Activated CD8-positive, alpha-beta memory T cell treated with anti-CD3 and anti-CD28 coated beads, Interleukin-2, amount 50 U/mL, for 4 hours (primary cell): ENCODE results near the gene HAUS7.

Experiments
- DNase-seq: peaks from one replicate; pipeline ENCODE4 v3.0.0-alpha.2; 2020

The HAUS7 gene

DNA sequence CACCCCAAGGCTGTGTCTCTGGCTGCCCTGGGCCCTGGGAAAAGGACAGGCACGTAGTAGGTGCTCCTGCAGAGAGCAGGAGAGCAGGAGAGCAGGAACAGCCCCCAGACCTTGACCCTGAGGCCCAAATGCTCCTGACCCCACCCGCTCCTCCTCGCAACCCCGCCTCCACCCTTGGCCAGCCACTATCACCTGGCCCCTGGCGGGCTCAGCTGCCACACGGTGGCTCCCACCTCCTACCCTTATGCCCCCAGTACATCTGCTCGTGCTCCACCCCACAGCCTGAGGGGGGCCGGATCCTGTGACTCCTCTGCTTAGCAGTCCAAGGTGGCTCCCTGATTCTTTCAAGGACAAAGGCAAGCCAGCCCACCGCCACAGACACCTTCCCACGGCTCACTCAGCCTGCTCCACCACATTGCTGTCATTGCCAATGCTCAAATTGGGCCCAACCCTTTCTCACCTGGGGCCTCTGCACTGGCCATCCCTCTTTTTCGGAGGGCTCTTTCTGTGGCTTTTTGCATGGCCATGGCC, 5.4 kb upstream of the HAUS7 start:
- no peak for DNase-seq

GRCh38 chrX:153475271-153475670, 4.9 kb upstream of the HAUS7 start:
- no peak for DNase-seq

GRCh38 chrX:153474718-153475117, 4.3 kb upstream of the HAUS7 start:
- DNase-seq: peak; percentile 61

GRCh38 chrX:153474266-153474665, 3.9 kb upstream of the HAUS7 start:
- DNase-seq: no peak

DNA sequence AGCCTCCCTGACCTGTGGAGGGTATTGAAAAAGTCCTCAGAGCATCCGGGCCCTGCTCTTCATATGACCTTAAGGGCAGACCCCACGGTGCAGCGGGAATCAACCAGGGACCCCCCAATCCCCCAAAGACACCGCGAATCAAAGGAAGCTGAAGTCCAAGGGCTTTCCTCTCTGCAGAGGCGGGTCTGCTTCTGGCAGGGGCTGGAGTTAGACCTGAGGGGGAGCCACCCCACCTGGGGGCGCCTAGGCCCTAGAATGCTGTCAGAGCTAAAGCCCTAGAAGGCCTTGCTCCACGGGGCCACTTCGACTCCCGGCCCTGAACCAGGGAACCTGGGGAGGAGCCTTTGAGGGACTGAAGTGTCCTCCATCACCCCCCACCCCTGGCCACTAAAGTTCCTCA, 2.8 kb upstream of the HAUS7 start:
- DNase-seq: no peak

- DNase-seq: no peak
Measured at GRCh38 chrX:153471663-153472280, 1.4 kb upstream of the HAUS7 start.

GRCh38 chrX:153469811-153470410, 465 bp downstream of the HAUS7 start:
- DNase-seq: no peak

GRCh38 chrX:153468008-153468580, 2.3 kb downstream of the HAUS7 start:
- DNase-seq: no peak

DNA sequence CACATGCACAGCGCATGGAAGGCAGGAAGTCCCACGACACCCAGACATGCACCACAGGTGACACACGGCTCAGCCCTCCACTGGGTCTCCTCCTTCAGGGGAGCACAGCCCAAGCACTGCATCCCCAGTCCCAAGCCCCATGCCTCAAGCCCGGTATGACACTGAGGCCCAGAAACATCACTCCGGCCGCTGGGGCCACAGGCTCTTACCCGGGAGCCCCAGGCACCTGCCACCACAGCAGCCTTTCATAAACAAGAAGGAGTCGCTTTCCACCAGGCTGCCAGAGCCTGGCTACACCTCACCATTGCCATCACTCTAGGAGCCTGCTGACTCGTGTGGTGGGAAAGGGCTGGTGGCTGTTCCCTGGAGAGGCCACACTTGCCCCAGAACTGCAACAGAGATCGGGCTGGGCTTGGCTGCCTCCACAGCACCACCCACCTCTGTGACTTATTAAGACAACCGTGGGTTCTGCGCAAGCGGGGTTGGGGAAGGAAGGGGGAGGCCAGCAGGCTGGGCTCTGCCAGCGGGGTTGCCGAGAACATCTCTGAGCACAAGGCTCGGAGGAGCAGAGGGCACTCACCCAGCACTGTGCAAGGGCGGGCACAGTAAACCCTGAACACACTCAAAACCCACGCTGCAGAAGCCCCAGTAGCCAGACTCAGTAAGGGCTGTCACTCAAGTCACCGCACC, 4.5 kb downstream of the HAUS7 start:
- DNase-seq: no peak

DNA sequence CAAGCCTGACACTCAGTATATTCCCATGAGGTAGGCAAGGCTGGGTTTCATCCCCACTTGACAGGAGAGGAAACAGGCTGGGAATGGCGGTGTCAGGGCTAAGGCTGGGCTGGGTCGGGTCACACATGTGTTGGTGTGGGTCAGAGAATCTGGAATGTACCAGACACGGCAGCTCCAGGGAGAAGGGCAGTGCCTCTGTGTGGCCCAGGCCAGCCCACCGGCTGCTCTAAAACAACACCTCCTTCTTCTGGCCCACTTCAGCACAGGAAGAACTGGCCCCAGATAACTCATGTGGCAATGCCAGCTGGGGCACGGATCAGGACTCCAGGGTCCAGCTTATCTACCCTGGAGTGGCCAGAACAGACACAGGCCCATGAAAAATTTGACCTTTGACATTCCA, 6.3 kb downstream of the HAUS7 start:
- no peak for DNase-seq

GRCh38 chrX:153463556-153463955, 6.8 kb downstream of the HAUS7 start:
- no peak for DNase-seq

GRCh38 chrX:153463031-153463430, 7.3 kb downstream of the HAUS7 start:
- DNase-seq: no peak

DNA sequence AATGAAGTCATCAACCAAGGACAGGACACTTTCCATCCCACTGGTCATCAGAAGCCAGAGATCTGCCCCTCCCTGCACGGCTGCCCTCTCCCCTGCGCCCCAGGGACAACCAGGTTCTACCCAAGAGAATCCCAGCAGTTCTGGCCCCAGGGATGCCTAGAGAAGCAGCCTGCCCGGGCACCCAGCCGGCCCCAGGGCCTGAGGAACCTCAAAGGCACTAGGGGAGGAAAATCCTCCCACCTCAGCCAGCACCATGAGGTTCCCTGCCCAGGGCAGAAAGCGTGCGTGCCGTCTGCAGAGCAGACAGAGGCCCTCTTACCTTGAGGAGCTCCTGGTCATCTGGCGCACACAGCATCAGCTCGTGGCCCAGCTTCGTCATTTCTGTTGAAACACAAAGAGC, 8.1 kb downstream of the HAUS7 start:
- DNase-seq: no peak

DNA sequence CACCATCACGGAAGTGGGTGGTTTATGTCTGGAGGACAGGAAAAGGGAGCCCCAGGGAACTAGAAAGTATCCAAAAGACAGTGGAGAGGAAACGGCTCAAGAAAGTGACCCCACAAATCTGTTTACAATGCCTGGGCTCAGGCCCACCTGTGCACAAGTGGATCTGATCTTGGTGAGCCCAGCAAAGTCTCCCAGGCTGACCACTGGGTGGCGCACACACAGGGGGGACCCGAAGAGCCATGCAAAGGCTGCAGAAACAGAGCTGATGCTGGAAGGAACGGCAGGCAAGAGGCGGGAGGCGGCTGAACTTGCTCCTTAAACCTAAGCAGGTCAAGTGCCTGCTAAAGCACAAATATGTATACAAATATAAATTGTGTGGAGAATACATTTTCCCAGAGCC, 9.6 kb downstream of the HAUS7 start:
- DNase-seq: peak; percentile 57

- DNase-seq: no peak
Measured at GRCh38 chrX:153459986-153460385, 10.4 kb downstream of the HAUS7 start.

GRCh38 chrX:153458476-153458875, 11.9 kb downstream of the HAUS7 start:
- no peak for DNase-seq

- no peak for DNase-seq
Measured at GRCh38 chrX:153457827-153458466, 12.4 kb downstream of the HAUS7 start.

- DNase-seq: no peak
Measured at GRCh38 chrX:153457136-153457825, 13.1 kb downstream of the HAUS7 start.

DNA sequence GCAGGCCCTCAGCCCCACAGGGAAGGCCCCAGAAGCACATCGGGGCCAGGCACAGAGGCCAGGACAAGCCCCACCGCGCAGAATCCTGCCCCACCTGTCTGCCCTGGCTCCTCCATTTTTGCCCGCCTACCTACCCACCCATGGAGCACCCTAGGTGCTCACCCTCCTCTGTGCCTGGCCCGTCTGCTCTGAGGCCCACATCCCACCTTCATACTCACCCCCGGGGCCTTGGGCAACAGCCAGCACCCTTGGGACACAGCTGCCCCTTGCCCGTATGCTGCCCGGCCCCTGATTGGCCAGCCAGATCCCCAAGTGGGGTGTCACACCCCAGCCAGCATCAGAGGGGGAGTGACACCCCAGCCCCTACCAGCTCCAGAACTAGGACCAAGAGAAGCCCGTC, 13.7 kb downstream of the HAUS7 start:
- no peak for DNase-seq

GRCh38 chrX:153456161-153456560, 14.2 kb downstream of the HAUS7 start:
- DNase-seq: no peak

- DNase-seq: no peak
Measured at GRCh38 chrX:153455571-153455970, 14.8 kb downstream of the HAUS7 start.

DNA sequence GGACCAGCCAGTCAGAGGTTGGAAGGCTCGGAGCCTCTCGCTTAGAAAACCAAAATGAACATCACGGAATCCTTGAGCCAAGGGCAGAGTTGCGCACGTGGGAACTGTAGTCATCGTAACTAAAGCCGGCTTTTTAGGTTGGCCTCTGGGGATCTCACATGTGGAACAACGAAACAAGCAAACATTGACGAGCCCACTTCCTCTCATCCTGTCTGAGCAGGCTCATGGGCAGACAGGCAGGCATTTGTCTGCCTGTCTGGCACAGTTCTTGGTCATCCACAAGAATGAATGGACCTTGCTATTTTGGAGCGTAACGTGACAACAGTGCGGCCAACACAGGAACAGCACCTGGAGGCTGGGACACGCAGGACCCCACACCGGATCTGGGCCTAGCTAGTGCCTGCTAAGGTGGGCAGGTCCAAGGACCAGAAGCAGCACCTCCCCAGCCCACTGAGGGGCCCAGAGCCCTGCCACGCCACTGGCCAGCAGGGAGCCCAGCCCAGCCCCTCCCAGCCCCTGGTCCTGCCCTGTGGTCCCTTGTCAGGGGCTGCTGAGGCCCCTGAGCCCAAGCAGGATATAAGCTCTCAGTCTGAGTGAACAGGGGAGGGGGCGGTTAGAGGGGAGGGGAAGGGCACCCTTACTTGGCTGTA, 15.3 kb downstream of the HAUS7 start:
- no peak for DNase-seq
